Effector CD8-positive, alpha-beta T cell (primary cell): ENCODE measurements around the gene CHRDL1.

Experiments
- DNase-seq: peaks from one replicate; lab custom pipeline; 2025; lab: John Stamatoyannopoulos, UW

Gene CHRDL1

GRCh38 chrX:110743679-110744340 lies 51.8 kb downstream of the CHRDL1 start:
- DNase-seq: no peak

DNA sequence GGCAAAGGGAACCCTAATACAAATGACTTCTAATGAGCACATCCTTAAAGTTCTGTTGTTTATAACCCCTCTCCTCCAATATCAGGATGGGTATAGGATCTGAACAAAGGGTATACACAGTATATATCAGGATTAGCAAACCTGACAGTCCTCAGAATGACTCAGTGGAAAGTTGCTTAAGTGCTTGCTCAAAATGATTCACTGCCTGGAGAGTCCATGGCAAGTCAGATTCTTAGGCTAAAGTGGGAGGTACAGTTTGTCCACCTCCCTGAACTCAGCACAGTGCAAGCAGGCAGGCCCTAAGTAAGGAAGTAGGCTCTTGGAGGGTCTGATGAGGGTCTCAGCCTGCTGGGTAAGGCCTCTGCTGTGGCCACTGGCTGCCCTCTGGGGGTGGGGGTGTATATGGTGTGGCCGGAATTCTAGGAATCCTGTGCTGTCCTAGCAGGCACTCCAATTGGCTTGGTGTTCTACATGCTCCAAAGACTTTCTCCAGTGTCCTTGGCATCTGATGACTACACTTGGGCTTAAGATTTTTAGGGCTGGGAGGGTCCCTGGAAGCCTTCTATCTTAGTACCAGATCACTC lies 54.3 kb downstream of the CHRDL1 start:
- DNase-seq: no peak

GRCh38 chrX:110734894-110735541 lies 60.6 kb downstream of the CHRDL1 start:
- no peak for DNase-seq

DNA sequence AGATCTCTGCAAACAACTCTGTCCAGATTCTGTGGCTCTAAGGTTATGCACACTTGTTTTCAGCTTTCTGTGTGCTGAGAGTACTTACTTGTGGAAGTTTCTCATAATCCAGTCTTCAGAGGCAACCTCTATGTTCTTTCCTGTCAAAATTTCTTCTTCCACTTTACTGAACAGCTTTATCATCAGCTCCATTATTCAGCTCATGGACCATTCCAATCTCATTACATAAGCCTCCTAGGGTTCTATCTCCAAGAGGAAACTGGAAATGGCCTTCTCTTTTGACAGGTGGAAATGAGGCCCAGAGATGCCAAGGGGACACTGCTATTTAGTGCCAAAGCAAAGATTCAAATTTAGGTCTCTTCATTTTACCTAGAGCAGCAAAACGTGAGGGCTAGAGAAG lies 61.3 kb downstream of the CHRDL1 start:
- no peak for DNase-seq

DNA sequence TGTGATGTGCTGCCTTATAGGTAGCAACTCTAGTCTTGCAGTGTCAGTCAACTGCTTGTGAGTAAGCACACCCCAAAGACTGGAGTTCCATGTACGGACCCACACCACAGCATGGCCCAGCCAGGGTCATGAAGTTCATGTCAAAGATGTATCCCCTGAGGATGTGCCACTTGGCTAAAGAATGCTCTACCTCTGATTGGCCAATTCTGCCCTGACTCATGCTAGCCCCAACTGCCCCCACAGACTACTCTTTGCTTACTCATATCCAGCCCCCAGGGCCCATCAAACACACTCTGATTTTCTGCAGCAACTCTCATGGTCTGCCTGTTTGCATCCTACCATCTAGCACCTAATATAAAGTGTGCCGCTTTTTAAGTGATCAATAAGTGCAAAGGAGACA lies 62.5 kb downstream of the CHRDL1 start:
- DNase-seq: no peak

- no peak for DNase-seq
Observed at GRCh38 chrX:110732266-110732665, 63.4 kb downstream of the CHRDL1 start.

DNA sequence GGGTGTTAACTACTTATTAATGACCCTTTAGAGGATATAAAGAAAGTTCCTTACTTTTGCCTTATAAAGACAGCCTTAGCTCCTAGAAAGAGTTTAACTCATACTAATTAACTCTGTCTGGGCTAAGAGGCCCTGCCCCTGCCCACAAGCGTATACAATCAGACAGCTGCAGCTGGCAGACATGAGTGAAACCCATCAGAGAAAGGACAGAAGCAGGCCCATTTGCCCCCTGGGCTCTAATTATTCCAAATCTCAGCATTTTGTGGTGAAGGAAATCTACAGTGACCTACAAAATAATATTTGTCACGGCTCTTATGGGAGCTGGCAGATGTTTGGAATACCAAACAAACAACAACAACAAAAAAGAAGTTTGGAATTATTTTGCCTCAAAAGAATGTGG lies 71.8 kb downstream of the CHRDL1 start:
- no peak for DNase-seq

DNA sequence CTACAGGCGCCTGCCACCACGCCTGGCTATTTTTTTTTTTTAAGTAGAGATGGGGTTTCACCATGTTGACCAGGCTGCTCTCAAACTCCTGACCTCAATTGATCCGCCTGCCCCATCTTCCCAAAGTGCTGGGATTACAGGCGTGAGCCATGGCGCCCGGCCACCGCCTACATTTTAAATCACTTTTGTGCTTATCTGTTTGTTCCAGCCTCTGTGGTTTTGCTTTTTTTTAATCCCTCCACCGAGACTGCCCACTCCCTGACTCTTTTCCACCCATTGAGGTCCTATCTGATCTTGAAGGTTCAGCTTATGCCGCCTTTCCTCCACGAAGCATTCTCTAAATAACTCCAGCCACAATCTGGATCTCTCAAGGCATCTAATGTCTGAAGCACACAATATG lies 73.5 kb downstream of the CHRDL1 start:
- no peak for DNase-seq

GRCh38 chrX:110713666-110714065 lies 82.0 kb downstream of the CHRDL1 start:
- DNase-seq: no peak

DNA sequence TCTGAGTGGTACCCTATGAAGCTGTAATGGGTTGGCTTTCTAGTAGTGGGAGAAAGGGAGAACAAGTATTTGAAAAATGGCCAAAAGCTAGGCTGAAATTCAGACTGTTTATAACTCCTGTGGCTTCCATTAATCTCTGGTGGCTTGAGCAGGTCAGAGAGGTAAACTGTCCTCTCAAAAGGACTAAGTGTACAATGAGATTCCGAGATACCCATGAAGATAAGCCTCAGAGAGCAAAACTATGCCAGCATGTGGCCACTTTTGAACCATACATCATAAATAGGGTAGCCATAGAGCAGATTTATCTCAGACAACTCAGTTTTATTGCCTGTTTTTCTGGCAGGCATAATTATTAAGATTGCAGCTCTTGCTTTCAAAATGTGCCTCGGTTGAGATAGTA lies 89.2 kb downstream of the CHRDL1 start:
- no peak for DNase-seq

GRCh38 chrX:110703641-110704040 lies 92.0 kb downstream of the CHRDL1 start:
- DNase-seq: no peak

DNA sequence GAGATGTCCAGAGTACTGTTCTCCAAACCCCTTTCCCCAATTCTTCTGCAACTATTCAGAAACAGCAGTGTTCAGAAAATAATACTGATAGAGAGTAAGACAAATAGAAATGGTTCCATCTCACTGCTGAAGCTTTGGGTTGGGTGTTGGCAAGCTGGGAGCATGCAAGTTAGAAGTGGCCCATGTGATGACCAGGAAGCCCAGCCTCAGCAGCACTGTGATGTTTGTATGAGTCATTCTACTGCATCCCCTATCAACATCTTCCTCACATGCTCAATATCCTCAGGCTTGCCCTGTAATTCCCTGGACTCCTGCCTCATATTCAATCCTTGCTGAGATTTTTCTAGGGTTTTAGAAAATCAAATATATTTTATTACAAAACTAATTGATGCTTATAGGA lies 96.5 kb downstream of the CHRDL1 start:
- no peak for DNase-seq

DNA sequence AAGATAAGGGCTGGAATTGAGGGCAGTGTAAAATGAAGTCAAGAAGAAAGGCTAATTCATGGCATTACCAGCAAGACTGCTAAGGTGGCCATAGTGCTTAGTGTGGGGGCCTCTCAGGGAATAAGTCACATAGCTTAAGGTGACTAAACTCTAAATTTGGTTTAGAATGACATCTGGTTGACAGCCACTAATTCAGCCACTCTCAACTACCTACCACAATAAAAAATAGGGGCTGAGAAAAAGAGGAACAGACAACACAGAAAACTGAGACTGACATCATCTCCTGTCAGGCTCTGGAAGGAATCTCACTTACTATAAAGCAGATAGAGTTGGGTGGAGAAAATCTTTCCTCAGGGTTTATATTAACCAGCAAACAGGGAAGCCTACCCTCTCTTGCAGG lies 96.9 kb downstream of the CHRDL1 start:
- DNase-seq: no peak

DNA sequence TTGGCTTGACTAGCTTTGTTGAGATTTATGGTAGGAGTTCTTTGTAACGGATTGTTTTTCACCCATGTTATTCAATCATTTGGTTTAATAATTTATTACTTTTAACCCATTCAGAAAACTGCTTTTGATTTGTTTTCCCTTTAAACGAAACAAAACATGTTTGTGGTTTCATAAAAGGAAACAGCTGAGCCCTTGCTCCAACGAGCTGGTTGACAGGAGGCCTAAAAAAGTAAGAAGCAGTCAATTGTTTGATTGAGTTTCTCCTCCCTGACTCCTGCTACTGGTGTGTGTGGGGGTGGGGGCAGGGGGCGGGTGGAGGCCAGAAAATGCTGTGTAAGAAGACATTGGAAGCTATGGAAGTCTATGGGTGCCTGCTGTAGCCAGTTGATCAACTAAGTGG lies 102.8 kb downstream of the CHRDL1 start:
- no peak for DNase-seq

DNA sequence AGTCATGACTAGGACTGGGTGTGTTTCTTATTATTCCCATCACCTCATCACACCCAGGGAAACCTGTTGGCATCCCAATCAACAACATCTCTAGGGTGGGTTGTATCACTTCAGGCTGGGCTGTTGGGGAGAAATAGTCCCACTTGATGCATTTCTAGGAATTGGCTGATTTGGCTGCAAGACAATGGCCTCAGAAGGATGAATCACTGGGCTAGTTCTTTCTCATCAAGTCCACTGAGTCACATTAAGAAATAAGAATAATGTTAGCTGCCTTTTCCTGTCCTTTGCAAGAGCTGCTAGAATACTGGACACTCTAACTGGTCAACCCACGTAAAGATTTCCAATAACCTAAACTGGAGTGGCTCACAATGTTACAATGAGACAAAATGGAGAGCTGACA lies 104.2 kb downstream of the CHRDL1 start:
- no peak for DNase-seq

DNA sequence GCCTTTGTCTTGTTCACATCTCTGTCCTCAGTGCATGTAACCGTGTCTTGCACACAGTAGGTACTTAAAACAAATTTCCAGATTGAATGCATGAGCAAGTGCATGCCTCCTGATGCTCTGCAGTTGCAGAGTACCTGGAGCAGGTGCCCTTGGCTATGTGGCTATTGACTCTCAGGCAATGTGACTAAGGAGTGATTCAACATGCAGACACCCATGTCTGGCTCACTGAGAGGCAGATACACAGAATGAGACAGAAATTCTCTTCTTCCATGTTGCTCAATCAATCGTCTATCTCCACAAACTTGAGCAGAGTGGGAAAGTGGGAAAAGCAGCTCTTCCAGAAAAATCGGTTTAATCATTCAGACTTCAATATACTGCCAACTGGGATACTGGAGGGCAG lies 111.0 kb downstream of the CHRDL1 start:
- no peak for DNase-seq

DNA sequence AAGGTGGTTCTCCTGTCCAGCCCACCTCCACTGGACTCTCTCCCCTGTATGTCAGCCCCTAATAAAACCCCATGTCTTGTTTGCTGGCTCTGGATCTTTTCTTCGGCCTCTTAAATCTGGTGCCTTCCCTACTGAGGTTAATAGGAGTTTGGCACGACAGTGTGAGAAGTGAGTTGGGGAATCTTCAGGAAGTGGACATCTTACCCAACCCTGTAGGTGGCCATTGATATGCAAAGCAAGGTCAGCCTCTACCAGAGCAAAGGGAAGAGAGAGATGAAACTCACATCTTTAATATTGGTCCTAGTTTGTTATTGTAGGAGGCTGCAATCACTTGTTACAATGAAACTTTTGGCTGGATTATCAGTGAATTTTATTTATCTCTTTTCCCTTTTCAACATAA lies 111.7 kb downstream of the CHRDL1 start:
- no peak for DNase-seq

DNA sequence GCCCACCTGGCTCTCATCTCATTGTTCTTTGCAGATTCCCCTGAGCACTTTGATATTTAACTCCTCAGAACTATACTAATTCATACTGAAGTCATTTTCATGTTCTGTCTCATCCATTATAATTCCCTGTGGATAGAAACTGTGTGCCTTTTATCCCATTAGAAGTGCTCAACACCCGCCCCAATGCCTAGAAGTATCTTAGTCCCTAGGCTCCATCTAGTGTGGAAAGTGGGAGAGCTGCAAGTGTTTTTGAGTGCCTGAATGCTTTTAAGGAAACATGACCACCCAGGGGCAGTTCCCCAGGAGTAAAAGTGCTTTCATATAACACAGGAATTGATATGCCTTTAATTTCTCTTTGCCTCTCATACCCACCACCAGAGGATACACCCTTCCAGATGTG lies 117.0 kb downstream of the CHRDL1 start:
- DNase-seq: no peak

DNA sequence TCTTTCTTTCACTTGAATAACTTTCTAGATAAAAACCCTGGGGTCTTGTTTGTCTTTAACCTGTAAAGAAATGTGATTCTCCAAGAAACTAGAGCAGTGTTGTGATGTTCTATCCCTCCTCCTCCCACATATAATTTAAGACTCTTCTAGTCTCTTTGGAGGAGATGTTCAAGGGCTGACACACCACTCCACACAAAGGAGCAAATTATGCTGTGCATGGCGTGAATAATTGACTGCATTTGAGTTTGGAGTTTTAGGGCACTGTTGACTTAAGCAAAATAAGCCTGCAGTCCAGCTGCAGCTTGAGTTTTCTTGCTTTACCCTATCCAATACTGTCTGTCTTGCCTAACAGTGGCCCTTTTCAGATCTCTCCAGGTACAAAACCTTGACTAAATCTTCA lies 119.7 kb downstream of the CHRDL1 start:
- DNase-seq: no peak

DNA sequence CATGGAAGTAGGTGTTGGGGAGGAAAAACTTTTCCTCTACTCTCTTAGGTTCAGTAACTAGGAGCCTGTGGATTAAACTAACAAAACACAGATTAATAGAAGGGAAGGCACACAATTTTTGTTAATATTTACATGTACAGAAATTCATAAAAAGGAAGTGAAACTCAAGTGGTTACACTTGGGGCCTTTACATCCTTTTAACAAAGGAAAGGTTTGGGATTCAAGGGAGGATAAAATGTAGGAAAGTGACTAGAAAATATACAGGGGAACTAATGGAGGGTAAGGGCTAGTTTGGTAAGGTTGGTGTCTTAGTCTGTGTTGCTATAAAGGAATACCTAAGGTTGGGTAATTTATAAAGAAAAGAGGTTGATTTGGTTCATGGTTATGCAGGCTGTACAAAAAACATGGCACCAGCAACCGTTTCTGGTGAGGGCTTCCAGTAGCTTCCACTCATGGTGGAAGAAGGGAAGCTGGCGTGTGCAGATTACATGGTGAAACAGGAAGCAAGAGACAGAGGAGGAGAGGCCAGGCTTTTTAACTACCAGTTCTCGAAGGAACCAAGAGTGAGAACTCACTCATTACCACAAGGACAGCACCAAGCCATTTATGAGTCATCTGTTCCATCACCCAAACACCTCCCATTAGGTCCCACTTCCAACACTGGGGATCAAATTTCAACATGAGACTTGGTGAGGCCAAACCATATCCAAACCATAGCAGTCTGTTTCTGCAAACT lies 124.4 kb downstream of the CHRDL1 start:
- no peak for DNase-seq

- DNase-seq: no peak
Observed at GRCh38 chrX:110669572-110669971, 126.0 kb downstream of the CHRDL1 start.

DNA sequence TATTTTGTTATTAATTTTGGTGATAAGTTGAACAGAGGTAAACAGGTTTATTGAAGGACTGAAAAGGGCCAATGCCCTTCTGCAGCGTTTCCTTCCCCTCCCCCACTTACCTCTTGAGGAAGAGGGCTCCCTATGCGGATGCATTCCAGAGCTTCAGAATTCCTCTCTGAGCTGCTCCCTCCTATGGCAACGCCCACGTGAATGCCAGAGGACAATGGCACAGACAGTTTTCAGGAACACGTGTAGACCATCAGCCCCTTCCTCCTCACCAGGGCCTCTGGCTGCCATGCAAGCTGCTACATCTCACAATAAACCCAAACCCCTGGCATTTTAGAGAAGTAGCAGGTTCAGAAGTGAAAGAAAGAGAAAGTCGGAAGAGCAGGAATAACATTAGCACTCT lies 127.9 kb downstream of the CHRDL1 start:
- DNase-seq: no peak
